Activated CD4-positive, CD25-positive, alpha-beta regulatory T cell treated with anti-CD3 and anti-CD28 coated beads, Interleukin-2, amount 50 U/mL, for 72 hours (primary cell): ENCODE measurements around the gene TTLL10.
"Not testable (repeated sequence)": the region's sequence is repeated elsewhere in the genome, so short reads cannot be mapped to it uniquely, and the experiment has no call there.

Experiments
- DNase-seq: peaks from one replicate; pipeline ENCODE4 v3.0.0; 2021

TTLL10 gene

DNA sequence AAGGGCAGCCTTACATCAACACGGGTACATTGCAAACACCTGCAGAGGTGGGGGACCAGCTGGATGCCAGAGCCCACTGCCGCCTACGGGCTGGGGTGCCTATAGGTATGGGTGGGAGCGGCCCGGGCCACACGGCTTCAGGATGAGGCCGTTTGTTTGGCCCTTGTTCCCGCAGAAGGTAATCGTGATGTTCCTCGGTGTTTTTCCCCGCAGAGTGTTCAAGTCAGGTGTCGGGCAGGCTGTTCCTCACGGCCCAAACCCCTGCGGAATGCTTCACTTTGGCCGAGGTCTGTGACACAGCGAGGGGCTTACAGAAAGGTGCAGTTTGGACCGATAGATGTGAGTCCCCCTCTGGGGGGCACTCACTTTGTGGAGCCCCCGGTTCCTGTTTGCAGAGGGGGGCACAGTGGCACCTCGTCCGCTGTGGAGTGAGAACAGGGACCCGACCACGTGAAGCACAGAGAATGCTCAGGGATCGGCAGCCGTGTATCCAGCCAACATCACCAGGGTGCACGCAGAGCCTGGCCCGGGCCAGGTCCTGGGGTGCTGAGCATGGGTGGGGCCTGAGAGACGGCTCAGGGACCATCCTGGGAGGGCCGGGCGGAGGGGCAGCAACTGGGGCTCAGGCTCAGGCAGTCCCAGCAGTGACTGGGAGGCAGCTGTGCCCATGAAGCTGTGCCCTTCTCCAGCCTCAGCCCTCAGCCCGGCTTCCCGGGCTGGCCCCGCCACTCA is 453 bp upstream of the TTLL10 start:
- no peak for DNase-seq

- no peak for DNase-seq
Observed at GRCh38 chr1:1175221-1176062, 1.8 kb downstream of the TTLL10 start.

GRCh38 chr1:1176063-1176761 is 2.5 kb downstream of the TTLL10 start:
- not testable (repeated sequence) for DNase-seq

GRCh38 chr1:1176931-1177330 is 3.3 kb downstream of the TTLL10 start:
- no peak for DNase-seq

- DNase-seq: no peak
Observed at GRCh38 chr1:1177452-1178206, 3.9 kb downstream of the TTLL10 start.

GRCh38 chr1:1178794-1179331 is 5.2 kb downstream of the TTLL10 start:
- DNase-seq: no peak

- no peak for DNase-seq
Observed at GRCh38 chr1:1179346-1179982, 5.8 kb downstream of the TTLL10 start.

- no peak for DNase-seq
Observed at GRCh38 chr1:1179983-1180861, 6.5 kb downstream of the TTLL10 start.

- DNase-seq: no peak
Observed at GRCh38 chr1:1181129-1181937, 7.7 kb downstream of the TTLL10 start.

DNA sequence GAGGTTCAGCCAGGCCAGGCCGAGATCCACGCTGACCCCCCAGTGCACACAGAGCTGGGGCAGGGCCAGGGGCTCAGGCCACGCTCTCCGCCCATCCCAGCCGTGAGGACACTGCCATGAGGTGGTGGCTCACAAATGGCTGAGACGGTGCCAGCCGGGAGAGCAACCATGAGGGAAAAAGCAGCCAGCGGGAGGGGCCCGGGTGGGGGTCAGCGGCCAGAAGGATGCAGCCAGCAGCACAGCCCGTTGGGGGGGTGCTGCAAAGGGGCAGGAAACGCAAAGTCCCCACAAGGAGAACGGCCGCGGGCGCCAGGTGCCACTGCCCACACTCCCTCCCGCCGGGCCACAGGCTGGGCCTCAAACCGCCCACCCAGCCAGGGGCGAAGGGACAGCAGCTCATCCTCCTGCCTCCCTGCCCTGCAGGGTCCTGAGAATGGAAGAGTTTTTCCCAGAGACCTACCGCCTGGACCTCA is 8.3 kb downstream of the TTLL10 start:
- no peak for DNase-seq

DNA sequence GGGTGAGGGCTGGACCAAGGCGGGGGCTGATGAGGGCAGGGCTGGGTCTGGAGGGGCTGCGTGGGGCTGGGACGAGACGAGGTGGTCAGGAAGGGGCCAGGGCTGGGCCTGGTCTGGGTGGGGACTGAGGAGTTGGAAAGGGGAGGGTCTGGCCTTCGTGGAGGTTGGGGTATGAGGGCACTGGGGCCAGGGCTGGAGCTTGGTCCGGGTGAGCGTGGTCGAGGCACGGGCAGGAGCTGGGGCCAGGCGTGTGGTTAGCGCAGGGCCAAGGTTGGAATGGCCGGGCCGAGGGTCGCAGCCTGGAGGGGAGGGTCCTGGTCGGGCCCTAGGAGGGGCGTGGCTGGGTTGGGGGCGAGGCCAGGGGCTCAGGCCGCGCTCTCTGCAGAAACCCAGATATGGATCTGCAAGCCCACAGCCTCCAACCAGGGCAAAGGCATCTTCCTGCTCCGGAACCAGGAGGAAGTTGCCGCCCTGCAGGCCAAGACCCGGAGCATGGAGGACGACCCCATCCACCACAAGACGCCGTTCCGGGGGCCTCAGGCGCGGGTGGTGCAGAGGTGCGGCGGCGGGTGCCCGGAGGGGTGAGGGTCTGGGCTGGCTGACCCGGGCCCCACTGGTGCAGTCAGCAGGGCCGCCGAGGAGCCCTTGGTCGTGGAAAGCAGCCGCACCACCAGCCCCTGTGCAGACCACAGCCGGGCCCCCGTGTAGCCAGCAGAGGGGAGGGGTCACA is 9.0 kb downstream of the TTLL10 start:
- DNase-seq: no peak

DNA sequence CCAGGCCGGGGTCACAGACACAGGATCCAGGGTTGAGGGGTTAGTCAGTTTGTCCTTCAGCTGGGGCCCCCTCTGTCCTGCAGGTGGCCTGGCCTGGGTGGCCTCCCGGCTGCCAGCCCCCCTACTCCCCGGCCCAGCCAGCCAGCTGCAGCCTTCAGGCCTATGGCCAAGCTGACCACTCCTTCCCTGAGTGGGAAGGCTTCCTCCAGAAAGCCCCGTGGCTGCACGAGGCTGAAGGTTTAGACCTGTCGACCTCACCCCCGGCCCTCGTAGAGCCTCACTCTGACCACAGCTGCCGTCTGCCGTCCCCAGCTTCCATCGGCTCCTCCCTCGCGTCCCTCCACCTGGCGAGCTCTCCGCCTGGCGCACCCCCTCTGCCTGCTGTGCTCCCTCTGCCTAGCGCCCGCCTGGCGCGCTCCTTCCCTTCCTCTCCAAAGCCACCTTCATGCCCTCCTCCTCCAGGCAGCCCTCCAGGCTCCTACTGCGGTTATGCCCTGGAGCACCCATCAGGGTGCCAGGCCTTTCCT is 9.6 kb downstream of the TTLL10 start:
- no peak for DNase-seq

GRCh38 chr1:1183833-1184775 is 10.4 kb downstream of the TTLL10 start:
- DNase-seq: no peak

DNA sequence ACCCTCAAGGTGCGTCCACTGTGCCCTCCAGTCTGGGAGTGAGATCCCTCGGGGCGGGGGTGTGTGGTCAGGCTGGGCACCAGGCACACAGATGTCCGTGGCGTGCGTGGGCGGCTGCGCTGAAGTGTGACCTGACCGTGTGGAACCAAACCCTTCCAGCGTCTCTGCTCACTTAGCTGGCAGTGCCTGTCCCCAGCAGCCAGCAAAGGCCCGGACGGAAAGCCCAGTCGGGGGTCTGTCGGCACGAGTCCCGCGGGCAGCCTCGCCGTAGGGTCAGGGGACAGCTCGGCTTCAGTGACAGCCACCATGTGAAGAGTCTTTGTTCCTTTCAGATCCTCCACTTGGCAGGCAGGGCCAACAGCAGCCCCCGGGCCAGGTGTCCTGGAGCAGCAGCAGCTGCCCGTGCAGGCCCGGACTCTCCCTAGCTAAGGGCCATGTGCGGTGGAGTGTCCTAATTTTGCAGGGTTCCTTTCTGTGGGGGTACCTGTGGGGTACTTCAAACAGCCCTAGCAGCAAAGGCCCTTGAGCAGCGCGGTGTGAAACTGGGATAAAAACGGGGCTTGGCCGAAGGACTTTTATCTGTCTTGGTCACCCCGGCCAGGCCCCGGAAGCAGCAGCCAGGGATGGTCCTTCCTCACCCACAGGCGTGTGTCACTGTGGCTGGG is 11.6 kb downstream of the TTLL10 start:
- no peak for DNase-seq

DNA sequence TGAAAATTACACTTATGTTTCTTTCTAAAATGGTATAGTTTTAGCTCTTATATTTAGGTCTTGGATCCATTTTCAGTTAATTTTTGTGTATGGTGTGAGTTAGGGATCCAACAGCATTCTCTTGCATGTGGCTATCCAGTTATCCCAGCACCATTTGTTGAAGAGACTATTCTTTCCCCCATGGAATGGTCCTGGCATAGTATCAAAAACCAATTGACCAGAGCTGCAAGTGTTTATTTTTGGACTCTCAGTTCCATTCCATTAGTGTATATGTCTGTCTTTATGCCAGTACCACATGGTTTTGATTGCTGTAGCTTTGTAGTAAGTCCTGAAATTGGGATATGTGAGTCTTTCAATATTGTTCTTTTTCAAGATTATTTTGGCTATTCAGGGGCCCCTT is 14.3 kb downstream of the TTLL10 start:
- DNase-seq: no peak

DNA sequence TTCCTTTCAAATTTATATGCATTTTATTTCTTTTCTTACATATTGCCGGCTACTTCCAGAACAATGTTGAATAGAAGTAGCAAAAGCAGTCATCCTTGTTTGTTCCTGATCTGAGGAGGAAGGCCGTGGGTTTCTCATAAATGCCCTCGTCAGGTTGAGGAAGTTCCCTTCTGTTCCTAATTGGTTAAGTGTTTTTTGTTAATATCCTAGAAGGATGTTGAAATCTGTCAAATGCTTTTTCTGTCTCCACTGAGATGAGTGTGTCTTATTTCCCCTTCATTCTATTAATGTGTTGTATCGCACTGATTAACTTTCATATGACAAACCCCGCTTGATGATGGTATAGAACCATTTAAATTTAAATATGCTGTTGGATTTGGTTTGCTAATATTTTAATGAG is 15.4 kb downstream of the TTLL10 start:
- no peak for DNase-seq

- no peak for DNase-seq
Observed at GRCh38 chr1:1191734-1192133, 18.1 kb downstream of the TTLL10 start.
